H9 (cell line): ENCODE measurements around the gene ZNF35. TPM values are rescaled to one million over a fixed set of nuclear protein-coding genes. Genes with fewer than 3 reads are reported as not detected.

ENCODE experiments used
- DNase-seq: peaks from one replicate; pipeline ENCODE4 v3.0.0-alpha.2; 2017
- H2AFZ ChIP-seq: one replicate; pipeline ENCODE4 v1.6.1; 2013; ENCODE audit warnings: mild to moderate bottlenecking, low read length, control low read depth, moderate library complexity
- H2AK5ac ChIP-seq: 2 replicates; pipeline ENCODE4 v1.6.1; 2013; ENCODE audit warnings: low read length, control low read depth, mixed read lengths; ENCODE audit not compliant: insufficient read length
- H2BK120ac ChIP-seq: one replicate; pipeline ENCODE4 v1.6.1; 2013; ENCODE audit warnings: low read depth, mild to moderate bottlenecking, low read length, control low read depth, inconsistent platforms; ENCODE audit not compliant: poor library complexity, severe bottlenecking
- H2BK12ac ChIP-seq: 2 replicates; pipeline ENCODE4 v1.6.1; 2013; ENCODE audit warnings: low read length, control low read depth, mixed read lengths, low read depth; ENCODE audit not compliant: insufficient read length
- H2BK15ac ChIP-seq: 2 replicates; pipeline ENCODE4 v1.6.1; 2013; ENCODE audit warnings: low read depth, low read length, control low read depth
- H2BK20ac ChIP-seq: one replicate; pipeline ENCODE4 v1.6.1; 2013; ENCODE audit warnings: low read depth, mild to moderate bottlenecking, low read length, control low read depth, inconsistent platforms; ENCODE audit not compliant: poor library complexity, severe bottlenecking
- H2BK5ac ChIP-seq: 2 replicates; pipeline ENCODE4 v1.6.1; 2013; ENCODE audit warnings: low read length, control low read depth, mixed read lengths; ENCODE audit not compliant: insufficient read length
- H3K14ac ChIP-seq: 2 replicates; pipeline ENCODE4 v1.6.1; 2013; ENCODE audit warnings: low read length, control low read depth; ENCODE audit not compliant: insufficient read depth
- H3K18ac ChIP-seq: 2 replicates; pipeline ENCODE4 v1.6.1; 2013; ENCODE audit warnings: low read depth, mild to moderate bottlenecking, mixed read lengths, low read length, control low read depth; ENCODE audit not compliant: insufficient read length
- H3K23ac ChIP-seq: 2 replicates; pipeline ENCODE4 v1.6.1; 2013; ENCODE audit warnings: low read length, control low read depth, mixed read lengths, low read depth; ENCODE audit not compliant: insufficient read length
- H3K23me2 ChIP-seq: 2 replicates; pipeline ENCODE4 v1.6.1; 2013; ENCODE audit warnings: low read depth, mild to moderate bottlenecking, mixed read lengths, low read length, control low read depth; ENCODE audit not compliant: insufficient read length, poor library complexity, severe bottlenecking
- H3K27ac ChIP-seq: 2 replicates; pipeline ENCODE4 v1.5.1; 2013; ENCODE audit warnings: low read length, control low read depth, mixed read lengths, low read depth; ENCODE audit not compliant: insufficient read length
- H3K27me3 ChIP-seq: 2 replicates; pipeline ENCODE4 v1.6.1; 2013; ENCODE audit warnings: low read length, control low read depth, inconsistent platforms; ENCODE audit not compliant: insufficient read depth
- H3K4ac ChIP-seq: 2 replicates; pipeline ENCODE4 v1.6.1; 2013; ENCODE audit warnings: low read depth, mild to moderate bottlenecking, control low read depth, inconsistent platforms, low read length, moderate library complexity
- H3K4me1 ChIP-seq: 2 replicates; pipeline ENCODE4 v1.6.1; 2013; ENCODE audit warnings: low read length, control low read depth, inconsistent platforms; ENCODE audit not compliant: insufficient read depth
- H3K4me2 ChIP-seq: 2 replicates; pipeline ENCODE4 v1.6.1; 2013; ENCODE audit warnings: low read length, control low read depth, mixed read lengths; ENCODE audit not compliant: insufficient read length, insufficient read depth
- H3K56ac ChIP-seq: 2 replicates; pipeline ENCODE4 v1.6.1; 2013; ENCODE audit warnings: low read depth, mild to moderate bottlenecking, mixed read lengths, low read length, control low read depth; ENCODE audit not compliant: insufficient read length
- H3K79me1 ChIP-seq: 2 replicates; pipeline ENCODE4 v1.6.1; 2013; ENCODE audit warnings: low read depth, mild to moderate bottlenecking, moderate library complexity, low read length, control low read depth, inconsistent platforms; ENCODE audit not compliant: insufficient read depth, poor library complexity, severe bottlenecking
- H3K79me2 ChIP-seq: 2 replicates; pipeline ENCODE4 v1.6.1; 2013; ENCODE audit warnings: low read length, control low read depth, inconsistent platforms; ENCODE audit not compliant: insufficient read depth
- H3K9ac ChIP-seq: 2 replicates; pipeline ENCODE4 v1.6.1; 2013; ENCODE audit warnings: low read length, control low read depth, mixed read lengths; ENCODE audit not compliant: insufficient read length; ENCODE audit errors: extremely low read depth
- H3K9me3 ChIP-seq: one replicate; pipeline ENCODE4 v1.6.1; 2013; ENCODE audit warnings: low read depth, low read length, inconsistent platforms; ENCODE audit not compliant: control insufficient read depth
- H3T11ph ChIP-seq: one replicate; pipeline ENCODE4 v1.6.1; 2013; ENCODE audit warnings: mild to moderate bottlenecking, low read length, control low read depth, inconsistent platforms
- H4K20me1 ChIP-seq: one replicate; pipeline ENCODE4 v1.6.1; 2013; ENCODE audit not compliant: control insufficient read depth, insufficient read length, insufficient read depth
- H4K5ac ChIP-seq: 2 replicates; pipeline ENCODE4 v1.6.1; 2013; ENCODE audit warnings: low read depth, mild to moderate bottlenecking, mixed read lengths, low read length, control low read depth; ENCODE audit not compliant: insufficient read length
- H4K8ac ChIP-seq: replicated peaks from 2 replicates; pipeline ENCODE4 v1.6.1; 2013; ENCODE audit warnings: low read length, control low read depth, mixed read lengths, low read depth; ENCODE audit not compliant: insufficient read length
- H4K91ac ChIP-seq: 2 replicates; pipeline ENCODE4 v1.6.1; 2013; ENCODE audit warnings: low read depth, mild to moderate bottlenecking, moderate library complexity, mixed read lengths, low read length, control low read depth; ENCODE audit not compliant: insufficient read length
- H3K27ac Mint-ChIP-seq, 3 experiments: 2 replicates in 2 of 3; 3 replicates in 1 of 3; pipeline ENCODE4 v1.8.0; 2020 to 2021; ENCODE audit warnings: mixed read lengths in 3 of 3, mild to moderate bottlenecking in 1 of 3, moderate library complexity in 1 of 3
- H3K27me3 Mint-ChIP-seq: 2 replicates; pipeline ENCODE4 v1.8.0; 2021; ENCODE audit warnings: low read depth, mild to moderate bottlenecking, moderate library complexity, mixed read lengths
- H3K36me3 Mint-ChIP-seq, 3 experiments: 2 replicates in 2 of 3; 3 replicates in 1 of 3; pipeline ENCODE4 v1.8.0; 2020 to 2021; ENCODE audit warnings: low read depth in 3 of 3, mixed read lengths in 3 of 3; ENCODE audit not compliant: insufficient read depth in 1 of 3
- H3K4me1 Mint-ChIP-seq, 2 experiments: 2 replicates each; pipeline ENCODE4 v1.8.0; 2020; ENCODE audit warnings: mixed read lengths in 2 of 2
- H3K4me3 Mint-ChIP-seq, 2 experiments: 2 replicates in 1 of 2; 3 replicates in 1 of 2; pipeline ENCODE4 v1.8.0; 2020 to 2021; ENCODE audit warnings: mild to moderate bottlenecking in 2 of 2, mixed read lengths in 2 of 2, moderate library complexity in 1 of 2
- H3K9me3 Mint-ChIP-seq, 2 experiments: 2 replicates in 1 of 2; 3 replicates in 1 of 2; pipeline ENCODE4 v1.8.0; 2020; ENCODE audit warnings: mild to moderate bottlenecking in 2 of 2, mixed read lengths in 2 of 2, moderate library complexity in 1 of 2
- WGBS: extraction: QIAGEN DNeasy Blood & Tissue Kit; methylation state at CpG from one replicate; pipeline ENCODE4 v1.1.7; 2013; ENCODE audit warnings: missing lambda C conversion rate, low lambda C conversion rate, mixed read lengths; ENCODE audit not compliant: insufficient read length; ENCODE audit errors: extremely low coverage; 5-methylcytosine and 5-hydroxymethylcytosine counted together
- total RNA-seq: library from RNA; stranded (reverse); gene quantifications from 2 replicates; pipeline ENCODE4 v1.2.1, GENCODE V29; 2021
- TF ChIP-seq, protein P1 (sequence below): fragments of 200-600 bp; sonication (generic); conservative IDR thresholded peaks from 3 replicates; pipeline ENCODE4 v1.8.0; 2021; ENCODE audit warnings: antibody characterized with exemption, mild to moderate bottlenecking

ZNF35 gene
- total RNA-seq, 1 experiment from 2014 or later, result 27.3 TPM

DNA sequence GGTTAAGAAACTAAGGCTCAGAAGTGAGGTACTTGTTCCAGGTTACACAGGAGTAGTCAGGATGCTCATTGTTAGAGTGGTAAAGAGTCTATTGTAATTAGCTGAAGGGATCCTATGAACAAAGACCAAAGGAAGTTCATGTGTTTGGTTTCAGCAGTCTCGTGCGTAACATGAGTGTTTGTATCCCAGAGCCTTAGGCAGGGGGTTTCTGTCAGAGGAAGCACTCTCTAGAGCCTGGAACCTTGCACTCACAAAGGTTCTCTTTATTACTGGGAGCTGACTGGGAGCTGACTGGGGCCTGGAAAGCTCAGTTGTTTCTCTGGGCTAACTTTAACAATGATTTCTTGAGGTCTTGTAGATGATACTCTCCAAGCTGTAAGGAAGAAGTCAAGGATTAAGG is 19.8 kb upstream of the ZNF35 start:
- no peaks in the 10 kb centered on the region for H3K79me1 ChIP-seq
- H3K4me1 Mint-ChIP-seq, result peaks cover 9 to 10% of the 10 kb centered on the region in 2 experiments
- TF ChIP-seq, protein P1, sequence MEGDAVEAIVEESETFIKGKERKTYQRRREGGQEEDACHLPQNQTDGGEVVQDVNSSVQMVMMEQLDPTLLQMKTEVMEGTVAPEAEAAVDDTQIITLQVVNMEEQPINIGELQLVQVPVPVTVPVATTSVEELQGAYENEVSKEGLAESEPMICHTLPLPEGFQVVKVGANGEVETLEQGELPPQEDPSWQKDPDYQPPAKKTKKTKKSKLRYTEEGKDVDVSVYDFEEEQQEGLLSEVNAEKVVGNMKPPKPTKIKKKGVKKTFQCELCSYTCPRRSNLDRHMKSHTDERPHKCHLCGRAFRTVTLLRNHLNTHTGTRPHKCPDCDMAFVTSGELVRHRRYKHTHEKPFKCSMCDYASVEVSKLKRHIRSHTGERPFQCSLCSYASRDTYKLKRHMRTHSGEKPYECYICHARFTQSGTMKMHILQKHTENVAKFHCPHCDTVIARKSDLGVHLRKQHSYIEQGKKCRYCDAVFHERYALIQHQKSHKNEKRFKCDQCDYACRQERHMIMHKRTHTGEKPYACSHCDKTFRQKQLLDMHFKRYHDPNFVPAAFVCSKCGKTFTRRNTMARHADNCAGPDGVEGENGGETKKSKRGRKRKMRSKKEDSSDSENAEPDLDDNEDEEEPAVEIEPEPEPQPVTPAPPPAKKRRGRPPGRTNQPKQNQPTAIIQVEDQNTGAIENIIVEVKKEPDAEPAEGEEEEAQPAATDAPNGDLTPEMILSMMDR, result no peak
- no peak overlapping the region for H3K4ac ChIP-seq
- H3K56ac ChIP-seq, result no peak overlapping the region
- H2BK12ac ChIP-seq, result no peak overlapping the region
- no peak overlapping the region for H4K8ac ChIP-seq
- H2BK15ac ChIP-seq, result no peak overlapping the region
- no peak overlapping the region for H4K91ac ChIP-seq
- no peak overlapping the region for H3K27ac Mint-ChIP-seq
- no peaks in the 10 kb centered on the region for H3K27me3 ChIP-seq
- no peak overlapping the region for H3K9ac ChIP-seq
- no peak overlapping the region for H3K4me3 Mint-ChIP-seq
- H2BK20ac ChIP-seq, result no peak overlapping the region
- H4K20me1 ChIP-seq, result no peaks in the 10 kb centered on the region
- H4K5ac ChIP-seq, result no peak overlapping the region
- WGBS, result no CpG with 5 or more reads among the region's 2 CpGs
- H3K4me2 ChIP-seq, result no peak overlapping the region
- H2AK5ac ChIP-seq, result no peak overlapping the region
- H3K4me1 ChIP-seq, result no peaks in the 10 kb centered on the region
- no peak overlapping the region for H2BK120ac ChIP-seq
- no peak overlapping the region for H3K18ac ChIP-seq
- H3K9me3 ChIP-seq, result no peaks in the 10 kb centered on the region
- no peaks in the 10 kb centered on the region for H3K9me3 Mint-ChIP-seq
- no peak overlapping the region for H2BK5ac ChIP-seq
- no peak overlapping the region for H3K27ac ChIP-seq
- H3K23ac ChIP-seq, result no peak overlapping the region
- DNase-seq, result no peak
- peaks cover 12 to 20% (median 20%) of the 10 kb centered on the region in 3 experiments; a peak in 6 of 7 replicates for H3K36me3 Mint-ChIP-seq
- H3K79me2 ChIP-seq, result peaks cover 2% of the 10 kb centered on the region; the same call in 1 of the 2 replicates
- no peak overlapping the region for H2AFZ ChIP-seq
- H3K14ac ChIP-seq, result no peak overlapping the region
- peaks cover 13% of the 10 kb centered on the region for H3K23me2 ChIP-seq
- H3K27me3 Mint-ChIP-seq, result no peaks in the 10 kb centered on the region
- no peak overlapping the region for H3T11ph ChIP-seq
